ENCODE results near the gene PPM1G.
A peak's percentile ranks its signal among the peaks of the same experiment; 100 is the strongest.

PPM1G gene

GRCh38 chr2:27372937-27373336 is 36.5 kb downstream of the PPM1G start:
- H3K36me3 ChIP-seq (ENCODE audit: insufficient read depth, insufficient read length, low read length) = peaks cover 71% of the 10 kb centered on the region
- no peaks in the 10 kb centered on the region for H3K27me3 ChIP-seq (ENCODE audit: insufficient read depth, insufficient read length)
- no peaks in the 10 kb centered on the region for H3K9me3 ChIP-seq (ENCODE audit: insufficient read depth, low read length)
- TF ChIP-seq YY1 (IDR thresholded peaks at IDR 0.05; ENCODE audit: insufficient read depth, insufficient read length) = no peak
- no peak for TF ChIP-seq SUZ12 (IDR thresholded peaks at IDR 0.05; ENCODE audit: extremely low read depth, insufficient read depth, insufficient read length)
- no peak for TF ChIP-seq ZNF274 (IDR thresholded peaks at IDR 0.05; ENCODE audit: low read depth, low read length)
- no peak overlapping the region for H3K4me3 ChIP-seq (ENCODE audit: insufficient read length, low read depth)
- H3K9ac ChIP-seq (ENCODE audit: insufficient read length, low read depth) = no peak overlapping the region
- peaks cover 5% of the 10 kb centered on the region for H3K4me1 ChIP-seq (ENCODE audit: insufficient read depth, insufficient read length)
- DNase-seq (ENCODE audit: low read depth, low spot score) = no peak

- Histone ChIP-seq H3K36me3 (ENCODE audit: insufficient read depth, insufficient read length, low read length) (peaks cover 71% of the 10 kb centered on the region), H3K4me3 (ENCODE audit: insufficient read length, low read depth) (peak overlapping the region; percentile 99), H3K4me1 (ENCODE audit: insufficient read depth, insufficient read length) (peaks cover 5% of the 10 kb centered on the region), H3K27me3 (ENCODE audit: insufficient read depth, insufficient read length) (no peaks in the 10 kb centered on the region), H3K9me3 (ENCODE audit: insufficient read depth, low read length) (no peaks in the 10 kb centered on the region), H3K9ac (ENCODE audit: insufficient read length, low read depth) (peak overlapping the region; percentile 93)
- TF ChIP-seq SUZ12 (IDR thresholded peaks at IDR 0.05; ENCODE audit: extremely low read depth, insufficient read depth, insufficient read length) = no peak
- no peak for TF ChIP-seq YY1 (IDR thresholded peaks at IDR 0.05; ENCODE audit: insufficient read depth, insufficient read length)
- no peak for DNase-seq (ENCODE audit: low read depth, low spot score)
These were observed 38.4 kb downstream of the PPM1G start for GRCh38 chr2:27370816-27371620.

GRCh38 chr2:27370026-27370815 is 39.2 kb downstream of the PPM1G start, which contains the start of the genes EIF2B4 and SNX17:
Gene EIF2B4, minus strand, starts transcription at chr2:27370338. Its CDS starts 24 bp downstream, at chr2:27370314.
Gene SNX17, plus strand, starts transcription at chr2:27370616. Its CDS starts 128 bp downstream, at chr2:27370744.
- Histone ChIP-seq H3K4me3 (ENCODE audit: insufficient read length, low read depth) (peak within 1 kb of the TSS; percentile 99), H3K36me3 (ENCODE audit: insufficient read depth, insufficient read length, low read length) (peaks cover 68% of the 10 kb centered on the region)

GRCh38 chr2:27369471-27370025 is 39.8 kb downstream of the PPM1G start:
- H3K4me1 ChIP-seq (ENCODE audit: insufficient read depth, insufficient read length) = peaks cover 5% of the 10 kb centered on the region
- H3K36me3 ChIP-seq (ENCODE audit: insufficient read depth, insufficient read length, low read length) = peaks cover 63% of the 10 kb centered on the region
- H3K27me3 ChIP-seq (ENCODE audit: insufficient read depth, insufficient read length) = no peaks in the 10 kb centered on the region
- no peak for TF ChIP-seq YY1 (IDR thresholded peaks at IDR 0.05; ENCODE audit: insufficient read depth, insufficient read length)
- H3K4me3 ChIP-seq (ENCODE audit: insufficient read length, low read depth) = peak overlapping the region; percentile 99
- no peaks in the 10 kb centered on the region for H3K9me3 ChIP-seq (ENCODE audit: insufficient read depth, low read length)
- H3K9ac ChIP-seq (ENCODE audit: insufficient read length, low read depth) = peak overlapping the region; percentile 96
- DNase-seq (ENCODE audit: low read depth, low spot score) = no peak

More at GRCh38 chr2:27370026-27370815, 39.2 kb downstream of the PPM1G start, which contains the start of the genes EIF2B4 and SNX17:
- peak; percentile 98 for DNase-seq (ENCODE audit: low read depth, low spot score)
- H3K27me3 ChIP-seq (ENCODE audit: insufficient read depth, insufficient read length) = no peaks in the 10 kb centered on the region
- peak within 1 kb of the TSS; percentile 96 for H3K9ac ChIP-seq (ENCODE audit: insufficient read length, low read depth)
- peaks cover 5% of the 10 kb centered on the region for H3K4me1 ChIP-seq (ENCODE audit: insufficient read depth, insufficient read length)
- no peak for TF ChIP-seq SUZ12 (IDR thresholded peaks at IDR 0.05; ENCODE audit: extremely low read depth, insufficient read depth, insufficient read length)
- peak; percentile 75 for TF ChIP-seq YY1 (IDR thresholded peaks at IDR 0.05; ENCODE audit: insufficient read depth, insufficient read length)
- no peaks in the 10 kb centered on the region for H3K9me3 ChIP-seq (ENCODE audit: insufficient read depth, low read length)

- H3K4me1 ChIP-seq (ENCODE audit: insufficient read depth, insufficient read length) = no peaks in the 10 kb centered on the region
- DNase-seq (ENCODE audit: low read depth, low spot score) = no peak
- peaks cover 51% of the 10 kb centered on the region for H3K36me3 ChIP-seq (ENCODE audit: insufficient read depth, insufficient read length, low read length)
- H3K27me3 ChIP-seq (ENCODE audit: insufficient read depth, insufficient read length) = no peaks in the 10 kb centered on the region
- no peak overlapping the region for H3K4me3 ChIP-seq (ENCODE audit: insufficient read length, low read depth)
- H3K9me3 ChIP-seq (ENCODE audit: insufficient read depth, low read length) = no peaks in the 10 kb centered on the region
- TF ChIP-seq YY1 (IDR thresholded peaks at IDR 0.05; ENCODE audit: insufficient read depth, insufficient read length) = no peak
- TF ChIP-seq ZNF274 (IDR thresholded peaks at IDR 0.05; ENCODE audit: low read depth, low read length) = no peak
- TF ChIP-seq SUZ12 (IDR thresholded peaks at IDR 0.05; ENCODE audit: extremely low read depth, insufficient read depth, insufficient read length) = no peak
- H3K9ac ChIP-seq (ENCODE audit: insufficient read length, low read depth) = no peak overlapping the region
These were observed 45.5 kb downstream of the PPM1G start for GRCh38 chr2:27363933-27364332.

- no peak for DNase-seq (ENCODE audit: low read depth, low spot score)
- H3K9ac ChIP-seq (ENCODE audit: insufficient read length, low read depth) = no peak overlapping the region
- peaks cover 48% of the 10 kb centered on the region for H3K36me3 ChIP-seq (ENCODE audit: insufficient read depth, insufficient read length, low read length)
- TF ChIP-seq SUZ12 (IDR thresholded peaks at IDR 0.05; ENCODE audit: extremely low read depth, insufficient read depth, insufficient read length) = no peak
- TF ChIP-seq ZNF274 (IDR thresholded peaks at IDR 0.05; ENCODE audit: low read depth, low read length) = no peak
- TF ChIP-seq YY1 (IDR thresholded peaks at IDR 0.05; ENCODE audit: insufficient read depth, insufficient read length) = no peak
- 0 out of 2 replicates have a peak, but pooled peaks cover 7% of the 10 kb centered on the region for H3K9me3 ChIP-seq (ENCODE audit: insufficient read depth, low read length)
- no peaks in the 10 kb centered on the region for H3K4me1 ChIP-seq (ENCODE audit: insufficient read depth, insufficient read length)
- no peaks in the 10 kb centered on the region for H3K27me3 ChIP-seq (ENCODE audit: insufficient read depth, insufficient read length)
- no peak overlapping the region for H3K4me3 ChIP-seq (ENCODE audit: insufficient read length, low read depth)
These were observed 46.5 kb downstream of the PPM1G start for GRCh38 chr2:27362678-27363420.
